Fibroblast of lung (primary cell): Measurements from ENCODE around the gene ZBED3. TPM values are rescaled to one million over a fixed set of nuclear protein-coding genes. Genes with fewer than 3 reads are reported as not detected.

Experiments used
- DNase-seq, 2 donors: peaks; one replicate each; pipeline versions ENCODE4 v3.0.0 to v3.0.0-alpha.2; 2010; ENCODE audit warnings: low read depth in 2 of 2
- H2AFZ ChIP-seq: 2 replicates; pipeline ENCODE4 v1.5.1; 2012; ENCODE audit warnings: low read length, control low read depth, inconsistent platforms
- H3K27ac ChIP-seq: 2 replicates; pipeline ENCODE4 v1.5.1; 2011; ENCODE audit warnings: low read length, control low read depth; ENCODE audit not compliant: insufficient read depth
- H3K27me3 ChIP-seq: 2 replicates; pipeline ENCODE4 v1.5.1; 2011; ENCODE audit warnings: mild to moderate bottlenecking, low read length; ENCODE audit not compliant: control insufficient read depth, insufficient read depth
- H3K36me3 ChIP-seq: 2 replicates; pipeline ENCODE4 v1.5.1; 2011; ENCODE audit warnings: low read length; ENCODE audit not compliant: control insufficient read depth, insufficient read depth
- H3K4me1 ChIP-seq: 2 replicates; pipeline ENCODE4 v1.5.1; 2011; ENCODE audit warnings: low read length; ENCODE audit not compliant: control insufficient read depth, insufficient read depth; ENCODE audit errors: extremely low read depth
- H3K4me2 ChIP-seq: 2 replicates; pipeline ENCODE4 v1.5.1; 2011; ENCODE audit warnings: low read length, control low read depth; ENCODE audit not compliant: insufficient read depth; ENCODE audit errors: extremely low read depth
- H3K4me3 ChIP-seq, 4 experiments: fragments of 200-600 bp in 1 of 4; sonication (generic) in 1 of 4; replicated peaks in 1 of 4; 2 replicates each; pipeline ENCODE4 v1.5.1; 2011 to 2016; ENCODE audit warnings: low read length in 4 of 4, low read depth in 3 of 4, mild to moderate bottlenecking in 3 of 4, control low read depth in 2 of 4, inconsistent platforms in 1 of 4, mixed read lengths in 1 of 4; ENCODE audit not compliant: insufficient read depth in 1 of 4; ENCODE audit errors: control extremely low read depth in 1 of 4
- H3K79me2 ChIP-seq: 2 replicates; pipeline ENCODE4 v1.5.1; 2012; ENCODE audit warnings: mild to moderate bottlenecking, low read length, inconsistent platforms; ENCODE audit not compliant: control insufficient read depth, insufficient read depth
- H3K9ac ChIP-seq: 2 replicates; pipeline ENCODE4 v1.5.1; 2011; ENCODE audit warnings: mild to moderate bottlenecking, low read length, control low read depth; ENCODE audit not compliant: insufficient read depth
- H3K9me3 ChIP-seq: 2 replicates; pipeline ENCODE4 v1.5.1; 2012; ENCODE audit warnings: low read depth, low read length; ENCODE audit not compliant: control insufficient read depth, insufficient read depth
- H4K20me1 ChIP-seq: 2 replicates; pipeline ENCODE4 v1.5.1; 2011; ENCODE audit warnings: low read length; ENCODE audit not compliant: control insufficient read depth, insufficient read depth; ENCODE audit errors: extremely low read depth
- CTCF ChIP-seq, 2 donors: IDR thresholded peaks in 1 of 2; conservative IDR thresholded peaks in 1 of 2; 1 replicate in 1 of 2; 2 replicates in 1 of 2; pipeline ENCODE4 v1.5.1; 2011 to 2012; ENCODE audit warnings: low read length in 2 of 2, control low read depth in 1 of 2, inconsistent platforms in 1 of 2, low read depth in 1 of 2, mild to moderate bottlenecking in 1 of 2
- EZH2 ChIP-seq: IDR thresholded peaks from 2 replicates; pipeline ENCODE4 v1.5.1; 2012; ENCODE audit warnings: low read length, control low read depth, mild to moderate bottlenecking; ENCODE audit errors: missing control alignments
- polyA plus RNA-seq, 2 donors: library from polyadenylated mRNA; depleted of rRNA in 1 of 2; stranded (reverse) in 1 of 2; unstranded in 1 of 2; fragments of >200 nt; gene quantifications; 2 replicates each; pipeline ENCODE4 v1.2.1, GENCODE V29; 2011 to 2012; ENCODE audit warnings: missing spikeins in 1 of 2
- total RNA-seq: library from RNA; depleted of rRNA; stranded (reverse); fragments of >200 nt; gene quantifications from 2 replicates; pipeline ENCODE4 v1.2.1, GENCODE V29; 2014

The ZBED3 gene
- total and polyA plus RNA-seq, 2 donors (not counting 1 experiment from before 2014, with no cell fraction given), result 1.7 to 3.0 TPM

DNA sequence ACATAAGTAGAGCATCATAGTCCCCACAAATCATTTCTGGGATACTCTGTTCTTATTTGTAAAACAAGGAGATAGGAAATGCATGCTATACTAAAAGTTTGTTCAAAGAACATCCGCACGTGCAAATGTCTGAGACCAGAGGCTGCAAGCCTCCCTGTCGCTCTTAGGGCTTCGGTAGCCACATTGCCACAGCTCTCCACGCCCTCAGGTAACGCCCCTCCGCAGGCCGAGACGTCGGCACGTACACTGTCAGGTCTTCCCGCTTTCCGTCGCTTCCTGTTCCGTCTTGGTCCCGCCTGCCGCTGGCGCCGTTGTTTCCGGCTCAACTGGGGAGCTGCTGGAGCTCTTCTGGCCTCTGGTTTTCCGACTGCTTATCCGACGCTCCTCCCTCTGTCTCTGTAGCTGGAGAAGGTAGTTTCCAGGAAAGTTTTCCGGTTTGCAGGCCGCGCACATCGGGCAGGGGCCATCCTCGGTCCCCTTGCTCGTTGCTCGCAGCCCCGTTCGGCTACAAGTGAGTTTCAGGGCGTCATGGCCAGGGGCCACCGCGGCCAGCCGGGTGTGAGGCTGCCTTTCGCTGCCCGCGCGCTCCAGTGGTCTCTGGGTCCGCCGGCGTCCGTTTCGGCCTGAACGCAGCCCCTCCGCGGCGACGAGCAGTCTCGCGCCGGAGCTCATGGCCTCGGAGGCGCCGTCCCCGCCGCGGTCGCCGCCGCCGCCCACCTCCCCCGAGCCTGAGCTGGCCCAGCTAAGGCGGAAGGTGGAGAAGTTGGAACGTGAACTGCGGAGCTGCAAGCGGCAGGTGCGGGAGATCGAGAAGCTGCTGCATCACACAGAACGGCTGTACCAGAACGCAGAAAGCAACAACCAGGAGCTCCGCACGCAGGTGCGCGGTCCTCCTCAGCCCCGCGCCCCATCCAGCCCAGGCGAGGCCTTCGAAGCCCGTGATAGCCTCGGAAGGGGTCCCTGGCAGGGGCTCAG, 56.7 kb downstream of the ZBED3 start, which contains the start of gene AGGF1:
Gene AGGF1, plus strand, starts transcription at position 308 of the 975 bp plus-strand sequence. Its CDS starts 363 bp downstream, at position 671.
- Histone ChIP-seq H3K36me3 (no peaks in the 10 kb centered on the region), H3K9ac (peak within 1 kb of the TSS; percentile 93), H3K27me3 (peaks cover 2% of the 10 kb centered on the region), H3K4me2 (peak within 1 kb of the TSS; percentile 80), H3K4me1 (no peaks in the 10 kb centered on the region), H2AFZ (peak within 1 kb of the TSS; percentile 94), H3K27ac (peak within 1 kb of the TSS; percentile 90), H4K20me1 (no peaks in the 10 kb centered on the region), H3K79me2 (peaks cover 12% of the 10 kb centered on the region), H3K9me3 (no peaks in the 10 kb centered on the region), H3K4me3 (peak within 1 kb of the TSS; percentile 73 to 94 (median 90))
- peak; percentile 92 to 95 for DNase-seq
- TF ChIP-seq CTCF (conservative IDR thresholded peaks at IDR 0.05 in 1 of 2, IDR thresholded peaks at IDR 0.05 in 1 of 2; ENCODE audit: low read depth in 1 of 2, low read length in 2 of 2) (no peak), EZH2 (no peak)

GRCh38 chr5:77029376-77029885, 57.7 kb downstream of the ZBED3 start:
- H2AFZ ChIP-seq, result peak overlapping the region; percentile 54
- H3K4me3 ChIP-seq, result peak overlapping the region in 2 of 4 experiments; percentile 73 to 92
- no peak for TF ChIP-seq CTCF (conservative IDR thresholded peaks at IDR 0.05 in 1 of 2, IDR thresholded peaks at IDR 0.05 in 1 of 2; ENCODE audit: low read depth in 1 of 2, low read length in 2 of 2)
- TF ChIP-seq EZH2, result no peak
- no peak overlapping the region for H3K27ac ChIP-seq
- peaks cover 2% of the 10 kb centered on the region for H3K27me3 ChIP-seq
- H3K9me3 ChIP-seq, result no peaks in the 10 kb centered on the region
- H4K20me1 ChIP-seq, result no peaks in the 10 kb centered on the region
- peak overlapping the region; percentile 80 for H3K4me2 ChIP-seq
- H3K36me3 ChIP-seq, result no peaks in the 10 kb centered on the region
- peaks cover 12% of the 10 kb centered on the region for H3K79me2 ChIP-seq
- no peak overlapping the region for H3K9ac ChIP-seq
- DNase-seq, result no peak
- H3K4me1 ChIP-seq, result no peaks in the 10 kb centered on the region

DNA sequence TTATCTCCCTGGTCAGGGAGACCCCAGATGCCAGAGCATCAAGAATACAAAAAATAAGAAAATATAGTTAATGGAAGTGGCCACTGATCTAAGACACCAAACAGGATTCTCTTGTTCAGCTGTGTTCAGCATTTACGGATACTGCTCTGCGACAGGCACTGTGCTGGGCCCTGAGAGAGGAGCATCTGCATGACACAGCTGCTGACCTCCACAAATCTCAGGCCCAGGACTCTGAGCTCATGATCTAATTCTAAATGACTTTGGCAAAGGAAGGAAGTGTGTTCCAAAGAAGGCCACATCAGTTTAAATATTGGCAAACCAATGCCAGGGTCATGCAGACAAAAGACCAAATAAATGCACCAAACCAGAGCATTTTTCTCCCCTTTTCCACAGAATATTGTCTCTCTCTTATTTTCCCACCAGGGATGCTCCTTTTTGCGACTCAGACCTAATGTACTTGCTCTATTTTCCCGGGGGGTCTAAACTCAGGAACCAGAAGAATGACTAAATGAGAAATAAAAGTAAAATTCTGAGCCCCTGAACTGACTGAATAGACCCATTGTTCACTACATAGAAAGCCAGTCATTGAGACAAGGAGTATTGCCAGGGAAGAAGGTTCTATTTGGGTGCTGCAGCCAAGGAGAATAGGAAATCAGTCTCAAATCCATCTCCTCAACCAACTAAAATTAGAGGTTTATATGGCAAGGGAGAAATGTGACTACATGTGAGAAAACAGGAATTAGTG, 58.3 kb downstream of the ZBED3 start:
- H2AFZ ChIP-seq, result no peak overlapping the region
- peaks cover 2% of the 10 kb centered on the region for H3K27me3 ChIP-seq
- no peaks in the 10 kb centered on the region for H3K36me3 ChIP-seq
- H3K27ac ChIP-seq, result no peak overlapping the region
- H3K4me3 ChIP-seq, result no peak overlapping the region
- peaks cover 12% of the 10 kb centered on the region for H3K79me2 ChIP-seq
- no peaks in the 10 kb centered on the region for H3K9me3 ChIP-seq
- H3K4me2 ChIP-seq, result no peak overlapping the region
- H3K4me1 ChIP-seq, result no peaks in the 10 kb centered on the region
- H4K20me1 ChIP-seq, result no peaks in the 10 kb centered on the region
- DNase-seq, result no peak
- H3K9ac ChIP-seq, result no peak overlapping the region
- TF ChIP-seq CTCF (conservative IDR thresholded peaks at IDR 0.05 in 1 of 2, IDR thresholded peaks at IDR 0.05 in 1 of 2; ENCODE audit: low read depth in 1 of 2, low read length in 2 of 2) (no peak), EZH2 (no peak)
